IPS DF 19.7 (cell line): ENCODE data around the gene USP24.

ENCODE experiments used
- DNase-seq: peaks from one replicate; pipeline ENCODE4 v3.0.0-alpha.2; 2013; ENCODE audit warnings: low read depth, low spot score

The USP24 gene

DNA sequence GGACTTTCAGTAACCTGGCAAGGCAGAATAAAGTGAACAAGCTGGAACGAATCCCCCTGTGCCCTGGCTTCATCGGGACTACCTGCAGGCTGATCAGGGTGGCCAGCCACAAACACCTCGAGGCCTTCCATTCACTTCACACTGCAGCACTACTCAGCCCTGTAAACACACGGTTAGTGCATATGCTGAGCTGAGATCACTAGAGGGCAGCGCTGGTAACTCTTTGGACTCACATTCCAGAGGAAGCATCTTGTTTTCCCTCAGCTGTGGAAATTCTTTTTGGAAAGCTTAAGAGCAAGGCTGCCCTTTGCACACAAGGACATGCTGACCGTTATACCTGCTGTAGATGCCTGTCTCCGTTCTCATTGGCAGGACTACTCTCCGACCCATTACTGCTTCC is 143.7 kb downstream of the USP24 start:
- peak; percentile 60 for DNase-seq

- DNase-seq: no peak
Observed at GRCh38 chr1:55070293-55071164, 144.6 kb downstream of the USP24 start.

- DNase-seq: no peak
Observed at GRCh38 chr1:55069280-55069679, 145.9 kb downstream of the USP24 start.

DNA sequence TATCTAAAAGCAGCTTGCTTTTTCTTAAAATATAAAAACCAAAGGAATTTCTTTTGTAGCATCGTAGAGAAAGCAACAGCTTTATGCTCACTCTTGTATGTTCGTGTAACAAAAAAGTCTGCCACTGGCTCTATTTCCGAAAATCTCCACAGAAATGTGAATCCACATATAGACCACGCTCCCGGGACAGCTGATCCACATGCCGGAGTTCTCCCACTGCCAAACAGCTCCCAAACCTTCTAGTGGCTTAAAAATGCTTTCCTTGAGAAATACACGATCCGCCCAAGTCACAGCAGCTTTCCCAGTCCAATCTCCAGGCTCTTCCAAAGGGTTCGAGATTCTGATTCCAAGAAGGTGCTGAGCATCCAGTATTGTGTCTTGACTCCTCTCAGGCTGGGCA is 146.5 kb downstream of the USP24 start:
- DNase-seq: no peak

DNA sequence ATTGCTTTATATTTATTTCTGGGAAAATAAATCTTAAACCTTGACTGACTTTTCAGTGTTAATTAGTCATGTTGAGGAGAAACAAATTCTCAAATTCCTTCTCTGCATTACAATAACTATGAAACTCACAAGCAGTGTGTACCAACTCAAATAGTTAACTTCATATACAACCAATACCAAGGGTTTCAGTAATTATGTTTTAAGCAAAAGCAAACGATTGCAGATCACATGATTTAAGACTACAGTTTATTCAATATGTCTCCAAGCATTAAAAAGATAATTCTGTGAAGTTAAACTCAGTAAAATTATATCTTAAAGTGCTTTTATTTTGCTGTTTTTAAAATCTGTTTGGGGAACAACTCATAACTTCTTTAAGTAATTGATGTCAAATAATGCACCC is 147.2 kb downstream of the USP24 start:
- DNase-seq: no peak

DNA sequence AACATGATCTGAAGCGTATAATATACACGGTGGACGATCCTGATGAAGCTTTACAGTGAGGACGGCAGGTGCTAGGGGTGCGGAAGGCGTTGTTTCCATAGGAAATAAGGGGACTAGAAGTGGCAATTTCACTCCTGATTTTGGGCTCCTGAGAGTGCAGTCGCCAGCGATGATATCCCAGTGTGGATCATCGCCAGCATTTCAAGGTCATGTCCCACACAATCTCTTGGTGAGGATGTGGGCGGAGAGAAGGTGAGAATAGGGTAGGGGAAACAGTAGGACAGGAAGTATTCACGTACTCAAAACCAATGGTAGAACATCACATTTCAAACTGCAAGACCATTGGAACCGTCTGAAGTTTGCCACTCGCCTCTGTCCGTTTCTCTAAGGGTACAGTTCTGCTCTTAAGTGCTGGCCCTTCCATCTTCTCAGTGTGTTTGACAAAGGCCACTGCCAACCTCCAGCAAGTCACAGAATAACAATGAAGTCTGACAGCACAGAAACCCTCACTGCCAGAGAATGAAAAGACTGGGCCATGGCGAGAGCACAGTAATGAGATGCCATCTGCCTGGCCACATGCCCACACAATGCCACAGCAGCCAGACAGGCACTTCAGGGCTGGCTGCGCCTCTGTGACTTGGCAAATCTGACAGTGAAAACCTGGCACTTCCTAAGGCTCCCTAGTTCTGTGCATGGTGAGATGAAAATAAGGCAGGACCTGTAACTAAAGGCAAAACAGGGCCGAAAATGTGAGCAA is 148.0 kb downstream of the USP24 start:
- DNase-seq: no peak

- DNase-seq: no peak
Observed at GRCh38 chr1:55065648-55066047, 149.5 kb downstream of the USP24 start.

DNA sequence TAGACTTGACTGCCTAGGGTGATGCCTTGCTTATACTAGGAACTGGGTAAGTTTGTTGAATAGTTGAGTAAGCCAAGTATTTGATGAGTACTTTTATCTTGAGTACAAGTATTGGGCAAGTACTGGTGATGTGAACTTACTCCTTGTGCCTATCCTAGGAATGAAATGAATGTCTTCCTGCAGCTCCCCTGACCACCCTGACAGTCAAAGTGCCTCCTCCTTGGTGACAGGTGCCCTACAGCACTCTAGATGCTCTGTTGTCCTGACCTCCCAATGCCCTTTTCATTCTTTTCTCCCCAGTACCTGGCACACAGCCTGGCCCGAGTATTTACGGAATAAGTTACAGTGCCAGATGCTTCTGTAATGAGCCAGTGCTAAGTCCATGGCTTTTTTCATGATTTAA is 150.3 kb downstream of the USP24 start:
- DNase-seq: no peak

DNA sequence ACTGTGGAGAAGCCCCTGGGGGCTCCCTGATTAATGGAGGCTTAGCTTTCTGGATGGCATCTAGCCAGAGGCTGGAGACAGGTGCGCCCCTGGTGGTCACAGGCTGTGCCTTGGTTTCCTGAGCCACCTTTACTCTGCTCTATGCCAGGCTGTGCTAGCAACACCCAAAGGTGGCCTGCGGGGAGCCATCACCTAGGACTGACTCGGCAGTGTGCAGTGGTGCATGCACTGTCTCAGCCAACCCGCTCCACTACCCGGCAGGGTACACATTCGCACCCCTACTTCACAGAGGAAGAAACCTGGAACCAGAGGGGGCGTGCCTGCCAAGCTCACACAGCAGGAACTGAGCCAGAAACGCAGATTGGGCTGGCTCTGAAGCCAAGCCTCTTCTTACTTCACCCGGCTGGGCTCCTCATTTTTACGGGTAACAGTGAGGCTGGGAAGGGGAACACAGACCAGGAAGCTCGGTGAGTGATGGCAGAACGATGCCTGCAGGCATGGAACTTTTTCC is 151.0 kb downstream of the USP24 start:
- no peak for DNase-seq

- DNase-seq: no peak
Observed at GRCh38 chr1:55063577-55063942, 151.6 kb downstream of the USP24 start.

- DNase-seq: no peak
Observed at GRCh38 chr1:55062801-55063576, 152.2 kb downstream of the USP24 start.

- no peak for DNase-seq
Observed at GRCh38 chr1:55061706-55062321, 153.3 kb downstream of the USP24 start.

DNA sequence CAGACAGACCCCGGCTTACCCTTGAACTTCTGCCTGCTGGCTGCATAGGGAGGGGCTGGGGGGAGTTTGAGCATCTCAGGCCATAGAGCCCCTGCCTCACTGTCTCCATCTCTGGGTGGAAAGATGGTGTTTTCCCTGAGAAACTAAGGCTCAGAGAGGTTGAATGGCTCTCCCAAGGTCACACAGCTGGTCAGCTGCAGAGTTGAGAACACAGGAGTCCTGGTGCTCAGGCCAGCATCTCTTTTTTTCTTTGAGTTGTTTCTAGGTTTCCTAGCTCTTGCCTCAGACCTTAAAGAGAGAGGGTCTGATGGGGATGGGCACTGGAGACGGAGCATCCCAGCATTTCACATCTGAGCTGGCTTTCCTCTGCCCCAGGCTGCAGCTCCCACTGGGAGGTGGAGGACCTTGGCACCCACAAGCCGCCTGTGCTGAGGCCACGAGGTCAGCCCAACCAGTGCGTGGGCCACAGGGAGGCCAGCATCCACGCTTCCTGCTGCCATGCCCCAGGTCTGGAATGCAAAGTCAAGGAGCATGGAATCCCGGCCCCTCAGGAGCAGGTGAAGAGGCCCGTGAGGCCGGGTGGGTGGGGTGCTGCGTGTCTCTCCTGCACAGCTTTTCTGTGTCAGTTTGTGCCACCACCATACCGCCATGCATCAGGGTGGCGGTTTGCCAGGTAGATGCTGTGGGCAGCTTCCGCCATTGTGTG is 154.0 kb downstream of the USP24 start:
- DNase-seq: no peak

DNA sequence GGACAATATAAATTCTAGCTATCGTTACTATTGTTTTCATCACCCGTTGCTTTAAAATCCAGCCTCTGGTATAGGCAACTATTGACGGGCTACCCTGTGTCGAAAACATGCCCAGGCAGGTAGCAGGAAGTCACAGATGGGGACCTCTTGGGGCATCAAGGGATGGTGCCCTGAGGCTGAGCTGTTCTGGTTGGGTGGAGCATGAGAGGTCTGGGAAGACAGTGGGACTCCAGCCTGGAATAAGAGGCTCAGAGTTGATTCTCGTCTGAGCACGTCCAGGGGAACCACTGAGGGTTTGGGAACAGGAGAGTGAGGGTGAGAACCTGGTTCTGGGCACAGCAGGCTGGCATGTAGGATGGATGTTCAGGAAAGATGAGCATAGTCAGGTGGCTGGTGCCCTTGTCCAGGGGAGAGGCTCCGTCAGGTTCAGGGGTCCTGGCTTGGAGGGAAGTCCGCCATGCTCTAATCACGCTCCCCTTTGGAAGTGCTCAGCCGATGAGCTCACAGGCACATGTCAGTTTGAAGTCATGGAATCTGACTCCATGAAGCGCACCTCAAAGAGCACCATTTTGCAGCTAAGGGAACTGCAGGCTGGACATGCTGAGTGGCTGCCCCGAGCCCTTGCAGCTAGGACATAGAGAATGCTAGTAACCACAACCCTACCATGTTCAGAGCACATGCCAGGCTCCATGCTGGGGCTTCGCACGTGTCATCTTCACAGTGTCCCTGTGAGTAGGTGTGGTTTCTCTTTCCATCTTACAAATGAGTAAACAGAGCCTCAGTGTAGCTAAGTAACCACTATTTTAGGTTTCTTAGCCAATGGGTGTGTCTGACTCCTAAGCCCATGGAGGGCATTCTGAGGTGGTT is 154.8 kb downstream of the USP24 start:
- DNase-seq: no peak

- DNase-seq: no peak
Observed at GRCh38 chr1:55059302-55060132, 155.6 kb downstream of the USP24 start.

DNA sequence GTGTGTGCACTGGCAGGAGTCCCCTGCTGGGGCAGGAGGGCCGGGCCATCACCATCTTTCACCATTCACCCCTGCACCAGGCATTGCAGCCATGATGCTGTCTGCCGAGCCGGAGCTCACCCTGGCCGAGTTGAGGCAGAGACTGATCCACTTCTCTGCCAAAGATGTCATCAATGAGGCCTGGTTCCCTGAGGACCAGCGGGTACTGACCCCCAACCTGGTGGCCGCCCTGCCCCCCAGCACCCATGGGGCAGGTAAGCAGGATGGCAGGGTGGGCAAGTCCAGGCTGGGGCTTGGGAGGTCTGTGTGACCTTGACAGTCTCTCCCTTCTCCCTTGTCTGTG is 157.2 kb downstream of the USP24 start:
- DNase-seq: no peak

DNA sequence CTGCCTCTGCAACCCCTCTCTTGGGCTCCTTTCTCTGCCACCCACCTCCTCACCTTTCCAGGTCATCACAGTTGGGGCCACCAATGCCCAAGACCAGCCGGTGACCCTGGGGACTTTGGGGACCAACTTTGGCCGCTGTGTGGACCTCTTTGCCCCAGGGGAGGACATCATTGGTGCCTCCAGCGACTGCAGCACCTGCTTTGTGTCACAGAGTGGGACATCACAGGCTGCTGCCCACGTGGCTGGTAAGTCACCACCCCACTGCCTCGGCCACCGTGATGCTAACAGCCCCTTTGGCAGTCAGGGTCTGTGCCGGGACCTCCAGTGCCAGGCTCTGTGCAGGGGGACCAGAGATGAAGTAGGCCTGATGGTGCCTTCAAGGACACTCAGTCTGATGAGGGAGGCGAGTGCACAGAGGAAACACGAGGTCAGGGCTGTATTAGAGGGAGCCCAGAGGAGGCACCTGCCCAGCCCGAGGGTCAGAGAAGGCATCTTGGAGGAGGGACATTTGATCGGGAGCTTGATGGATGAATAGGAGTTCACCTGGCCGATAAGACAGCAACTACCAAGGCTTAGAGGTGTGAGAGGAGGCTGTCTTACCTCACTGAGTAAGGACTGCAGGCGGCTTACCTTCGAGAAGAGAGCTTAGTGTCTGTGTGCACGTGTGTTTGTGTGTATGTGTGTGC is 157.8 kb downstream of the USP24 start:
- no peak for DNase-seq

DNA sequence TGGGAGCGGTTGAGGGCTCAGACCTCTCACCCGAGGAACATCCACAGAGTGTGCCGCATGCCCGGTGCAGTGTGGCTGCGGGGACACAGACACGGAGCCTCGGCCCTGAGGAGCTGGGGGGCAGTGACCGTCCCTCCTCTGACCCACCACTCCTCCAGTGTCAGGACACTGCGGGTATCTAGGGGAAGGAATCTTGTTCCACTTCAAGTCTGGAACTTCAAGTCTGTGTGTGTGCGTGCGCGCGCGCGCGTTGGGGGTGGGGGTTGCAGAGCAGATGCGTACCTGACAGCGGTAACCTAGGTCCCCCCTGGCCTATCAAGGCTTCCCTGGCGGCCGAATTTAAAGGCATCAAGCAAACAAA is 158.6 kb downstream of the USP24 start:
- DNase-seq: no peak
